ENCODE results near the gene APOOL. TPM values are rescaled to one million over a fixed set of nuclear protein-coding genes. Genes with fewer than 3 reads are reported as not detected.
"Not testable (repeated sequence)": the region's sequence is repeated elsewhere in the genome, so short reads cannot be mapped to it uniquely, and the experiment has no call there.

APOOL gene
- total RNA-seq, 1 experiment from 2014 or later = 21.7 TPM

DNA sequence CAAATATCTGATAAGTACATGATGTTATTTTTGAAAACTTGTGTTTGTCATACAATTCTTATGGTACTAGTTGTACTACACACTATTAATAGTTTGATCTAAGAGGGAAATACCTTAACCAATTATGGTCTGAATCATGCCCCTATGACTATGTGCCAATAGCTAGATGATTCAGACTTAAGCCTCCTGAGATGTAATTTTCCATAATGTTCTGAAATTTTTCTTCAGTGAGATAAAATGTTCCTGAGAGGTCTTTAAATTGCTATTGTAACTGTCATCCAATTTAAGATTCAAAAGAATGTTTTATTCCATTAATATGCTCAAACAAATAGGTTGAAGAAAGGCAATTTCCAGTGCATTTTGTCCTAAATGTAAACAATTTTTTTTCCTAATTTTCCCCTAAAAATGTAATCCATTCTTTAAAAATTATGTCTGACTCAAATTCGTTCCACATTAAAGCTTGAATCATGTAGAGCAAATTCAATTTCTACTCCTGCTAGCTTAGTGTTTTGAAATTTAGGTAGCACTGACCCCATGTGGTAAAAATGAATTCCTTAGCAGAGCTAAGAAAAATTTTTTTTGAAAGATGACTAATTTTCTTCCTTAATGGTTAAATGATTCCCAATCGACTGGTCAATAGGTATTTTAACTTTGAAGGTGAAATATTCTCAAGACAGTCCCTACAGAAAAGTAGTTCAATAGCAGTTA is 49.1 kb downstream of the APOOL start:
- no peak overlapping the region for H2AFZ ChIP-seq
- intact Hi-C loops (cut with micrococcal nuclease; ENCODE audit: unreplicated experiment) = loop anchor here (5.0 kb wide), 1 partner anchor 325 kb away; no protein-coding TSS in a partner anchor
- H3K9me3 ChIP-seq (ENCODE audit: insufficient read depth, low read depth) = no peaks in the 10 kb centered on the region
- H3F3A ChIP-seq (ENCODE audit: insufficient read depth, low read depth) = no peaks in the 10 kb centered on the region
- TF ChIP-seq, protein P1, sequence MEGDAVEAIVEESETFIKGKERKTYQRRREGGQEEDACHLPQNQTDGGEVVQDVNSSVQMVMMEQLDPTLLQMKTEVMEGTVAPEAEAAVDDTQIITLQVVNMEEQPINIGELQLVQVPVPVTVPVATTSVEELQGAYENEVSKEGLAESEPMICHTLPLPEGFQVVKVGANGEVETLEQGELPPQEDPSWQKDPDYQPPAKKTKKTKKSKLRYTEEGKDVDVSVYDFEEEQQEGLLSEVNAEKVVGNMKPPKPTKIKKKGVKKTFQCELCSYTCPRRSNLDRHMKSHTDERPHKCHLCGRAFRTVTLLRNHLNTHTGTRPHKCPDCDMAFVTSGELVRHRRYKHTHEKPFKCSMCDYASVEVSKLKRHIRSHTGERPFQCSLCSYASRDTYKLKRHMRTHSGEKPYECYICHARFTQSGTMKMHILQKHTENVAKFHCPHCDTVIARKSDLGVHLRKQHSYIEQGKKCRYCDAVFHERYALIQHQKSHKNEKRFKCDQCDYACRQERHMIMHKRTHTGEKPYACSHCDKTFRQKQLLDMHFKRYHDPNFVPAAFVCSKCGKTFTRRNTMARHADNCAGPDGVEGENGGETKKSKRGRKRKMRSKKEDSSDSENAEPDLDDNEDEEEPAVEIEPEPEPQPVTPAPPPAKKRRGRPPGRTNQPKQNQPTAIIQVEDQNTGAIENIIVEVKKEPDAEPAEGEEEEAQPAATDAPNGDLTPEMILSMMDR (conservative IDR thresholded peaks at IDR 0.05) = peak; percentile 49
- no peak for TF ChIP-seq EZH2 (IDR thresholded peaks at IDR 0.05; ENCODE audit: low read depth)
- ChIA-PET POLR2A (ENCODE audit: unreplicated experiment) (no interaction called here), CTCF (interaction anchor here (0.7 kb wide), 1 partner anchor 1137 kb away, joined by 3 read pairs; no protein-coding TSS in a partner anchor)
- H3K79me2 ChIP-seq (ENCODE audit: low read depth) = no peaks in the 10 kb centered on the region
- H3K27me3 ChIP-seq (ENCODE audit: insufficient read depth, low read depth) = no peaks in the 10 kb centered on the region
- no peak overlapping the region for H3K4me2 ChIP-seq
- no TSS peak for BruUV-seq (replicated peaks)
- no peak overlapping the region for H3K4me3 ChIP-seq
- DNase-seq = peak in 1 of 2 experiments; percentile 60
- no peaks in the 10 kb centered on the region for H4K20me1 ChIP-seq (ENCODE audit: insufficient read depth)
- H3K9me2 ChIP-seq (ENCODE audit: insufficient read depth) = no peaks in the 10 kb centered on the region
- H3K36me3 ChIP-seq (ENCODE audit: low read depth) = no peaks in the 10 kb centered on the region
- H3K27ac ChIP-seq = peak overlapping the region; percentile 54
- peaks cover 9% of the 10 kb centered on the region for H3K4me1 ChIP-seq (replicated peaks; ENCODE audit: insufficient read depth)

DNA sequence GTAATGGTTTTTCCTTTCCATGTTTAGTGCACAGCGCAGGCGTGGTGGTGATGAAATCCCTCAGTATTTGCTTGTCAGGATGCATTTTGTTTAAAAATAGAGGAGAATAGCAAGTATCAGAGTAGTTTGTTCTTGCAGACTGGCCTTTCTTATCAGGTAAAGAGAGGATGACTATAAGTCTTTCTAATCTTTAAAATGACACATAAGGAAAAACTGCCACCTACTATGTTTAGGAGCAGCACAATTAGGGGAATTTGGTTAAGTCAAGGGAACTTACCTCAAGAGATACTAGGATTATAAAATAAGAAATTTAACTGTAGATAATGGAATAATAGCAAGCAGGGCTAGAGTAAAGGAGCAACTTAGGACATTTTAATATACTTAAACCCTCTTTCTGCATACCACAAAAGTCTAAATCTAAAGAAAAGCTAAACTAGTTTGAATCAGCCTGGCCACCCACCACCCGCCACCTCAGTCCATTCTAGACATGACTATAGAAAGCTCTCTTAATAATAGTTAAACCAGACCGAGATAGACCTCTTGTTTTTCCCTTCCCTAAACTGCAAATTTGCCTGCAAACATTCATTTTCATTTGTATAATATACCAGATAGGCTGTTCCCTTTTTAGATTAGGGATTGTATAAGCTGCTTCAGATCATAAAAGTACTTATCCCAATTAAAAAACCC is 62.0 kb downstream of the APOOL start:
- no peaks in the 10 kb centered on the region for H3K4me1 ChIP-seq (replicated peaks; ENCODE audit: insufficient read depth)
- no peak overlapping the region for H3K4me2 ChIP-seq
- no peak overlapping the region for H2AFZ ChIP-seq
- POLR2A ChIA-PET (ENCODE audit: unreplicated experiment) = no interaction called here
- no peak for DNase-seq
- no peaks in the 10 kb centered on the region for H4K20me1 ChIP-seq (ENCODE audit: insufficient read depth)
- no peaks in the 10 kb centered on the region for H3F3A ChIP-seq (ENCODE audit: insufficient read depth, low read depth)
- no peak for TF ChIP-seq EZH2 (IDR thresholded peaks at IDR 0.05; ENCODE audit: low read depth)
- TF ChIP-seq, protein P1 (conservative IDR thresholded peaks at IDR 0.05) = no peak
- H3K27ac ChIP-seq = no peak overlapping the region
- no peaks in the 10 kb centered on the region for H3K9me2 ChIP-seq (ENCODE audit: insufficient read depth)
- no TSS peak for BruUV-seq (replicated peaks)
- CTCF ChIA-PET = no interaction called here
- no peaks in the 10 kb centered on the region for H3K27me3 ChIP-seq (ENCODE audit: insufficient read depth, low read depth)
- H3K36me3 ChIP-seq (ENCODE audit: low read depth) = no peaks in the 10 kb centered on the region
- H3K79me2 ChIP-seq (ENCODE audit: low read depth) = no peaks in the 10 kb centered on the region
- no peak overlapping the region for H3K4me3 ChIP-seq
- intact Hi-C loops (cut with micrococcal nuclease; ENCODE audit: unreplicated experiment) = no loop called here
- H3K9me3 ChIP-seq (ENCODE audit: insufficient read depth, low read depth) = no peaks in the 10 kb centered on the region

DNA sequence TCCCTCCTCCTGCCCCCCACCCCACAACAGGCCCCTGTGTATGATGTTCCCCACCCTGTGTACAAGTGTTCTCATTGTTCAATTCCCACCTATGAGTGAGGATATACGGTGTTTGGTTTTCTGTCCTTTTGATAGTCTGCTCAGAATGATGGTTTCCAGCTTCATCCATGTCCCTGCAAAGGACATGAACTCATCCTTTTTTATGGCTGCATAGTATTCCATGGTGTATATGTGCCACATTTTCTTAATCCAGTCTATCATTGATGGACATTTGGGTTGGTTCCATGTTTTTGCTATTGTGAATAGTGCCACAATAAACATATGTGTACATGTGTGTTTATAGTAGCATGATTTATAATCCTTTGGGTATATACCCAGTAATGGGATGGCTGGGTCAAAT is 73.6 kb downstream of the APOOL start:
- H3K36me3 ChIP-seq (ENCODE audit: low read depth); DNase-seq; H3K79me2 ChIP-seq (ENCODE audit: low read depth); H3K4me1 ChIP-seq (replicated peaks; ENCODE audit: insufficient read depth); H3K4me2 ChIP-seq; intact Hi-C loops (cut with micrococcal nuclease; ENCODE audit: unreplicated experiment); H3K27me3 ChIP-seq (ENCODE audit: insufficient read depth, low read depth); BruUV-seq (replicated peaks); POLR2A ChIA-PET (ENCODE audit: unreplicated experiment); H4K20me1 ChIP-seq (ENCODE audit: insufficient read depth); H3K4me3 ChIP-seq; H3F3A ChIP-seq (ENCODE audit: insufficient read depth, low read depth); H3K27ac ChIP-seq; H3K9me2 ChIP-seq (ENCODE audit: insufficient read depth); H3K9me3 ChIP-seq (ENCODE audit: insufficient read depth, low read depth); CTCF ChIA-PET; H2AFZ ChIP-seq: not testable (repeated sequence)
